ENCODE data around the gene MBL2.

MBL2 gene

GRCh38 chr10:52739380-52740154 lies 33.0 kb downstream of the MBL2 start:
- no peak for DNase-seq

GRCh38 chr10:52738951-52739350 lies 33.6 kb downstream of the MBL2 start:
- DNase-seq = no peak

GRCh38 chr10:52729271-52730104 lies 43.1 kb downstream of the MBL2 start:
- DNase-seq = no peak

- DNase-seq = no peak
These were observed 52.6 kb downstream of the MBL2 start for GRCh38 chr10:52720018-52720417.
